Endothelial cell of umbilical vein (primary cell): ENCODE data around the gene MED12L. TPM values are rescaled to one million over a fixed set of nuclear protein-coding genes. Genes with fewer than 3 reads are reported as not detected.

Experiments used
- BruUV-seq: library from RNA; stranded (reverse); fragments of 400-500 nt; replicated peaks from 2 replicates; lab custom pipeline; 2021; lab: Mats Ljungman, UMichigan
- CTCF ChIA-PET: fragments of 300-600, 350-600 bp; sonication (Branson Sonifier 250); formaldehyde crosslinking; loops from one replicate; lab custom pipeline; 2021; ENCODE audit warnings: antibody characterized with exemption, inconsistent platforms; lab: Charles Lee
- POLR2A ChIA-PET: fragments of 300-600, 350-600 bp; sonication (Branson Sonifier 250); formaldehyde crosslinking; loops from one replicate; lab custom pipeline; 2021; ENCODE audit warnings: antibody characterized with exemption, inconsistent platforms; lab: Charles Lee
- DNase-seq: peaks from one replicate; pipeline ENCODE4 v3.0.0-alpha.2; 2011; ENCODE audit warnings: low read depth, low spot score
- FAIRE-seq: peaks from 2 replicates; lab custom pipeline; 2011; peaks lifted over from hg19 to GRCh38; lab: Jason Lieb, UNC
- H2AFZ ChIP-seq: 2 replicates; pipeline ENCODE4 v1.6.0; 2012; ENCODE audit warnings: low read depth, low read length, control low read depth, inconsistent platforms
- H3K27ac ChIP-seq: 2 replicates; pipeline ENCODE4 v1.5.1; 2011; ENCODE audit warnings: low read depth, mild to moderate bottlenecking, control low read depth, low read length, moderate library complexity; ENCODE audit not compliant: insufficient read depth
- H3K27me3 ChIP-seq, 2 experiments: 2 replicates each; pipeline versions ENCODE4 v1.6.0 to v1.6.1; 2011; ENCODE audit warnings: low read length in 2 of 2, mixed read lengths in 1 of 2; ENCODE audit not compliant: control insufficient read depth in 2 of 2, insufficient read depth in 2 of 2
- H3K36me3 ChIP-seq, 2 experiments: 2 replicates in 1 of 2; 3 replicates in 1 of 2; pipeline ENCODE4 v1.5.1; 2011; ENCODE audit warnings: low read length in 2 of 2, mild to moderate bottlenecking in 1 of 2, moderate library complexity in 1 of 2; ENCODE audit not compliant: control insufficient read depth in 2 of 2, insufficient read depth in 2 of 2; ENCODE audit errors: extremely low read depth in 1 of 2
- H3K4me1 ChIP-seq: 3 replicates; pipeline ENCODE4 v1.5.1; 2011; ENCODE audit warnings: mild to moderate bottlenecking, low read length; ENCODE audit not compliant: control insufficient read depth, insufficient read depth; ENCODE audit errors: extremely low read depth
- H3K4me2 ChIP-seq: 2 replicates; pipeline ENCODE4 v1.6.1; 2011; ENCODE audit warnings: low read length, control low read depth, mixed read lengths; ENCODE audit not compliant: insufficient read depth
- H3K4me3 ChIP-seq, 3 experiments: fragments of 200-600 bp in 1 of 3; sonication (generic), shearing (Covaris generic) in 1 of 3; replicated peaks in 1 of 3; 2 replicates each; pipeline ENCODE4 v1.5.1; 2011 to 2016; ENCODE audit warnings: control low read depth in 3 of 3, low read length in 3 of 3, mild to moderate bottlenecking in 2 of 3, inconsistent platforms in 1 of 3, low read depth in 1 of 3, moderate library complexity in 1 of 3; ENCODE audit not compliant: insufficient read depth in 1 of 3
- H3K79me2 ChIP-seq: 2 replicates; pipeline ENCODE4 v1.6.0; 2012; ENCODE audit warnings: low read length, inconsistent platforms; ENCODE audit not compliant: control insufficient read depth, insufficient read depth
- H3K9ac ChIP-seq: replicated peaks from 2 replicates; pipeline ENCODE3; 2011; ENCODE audit warnings: low read length, control low read depth; ENCODE audit not compliant: insufficient read depth; ENCODE audit errors: extremely low read depth
- H3K9me1 ChIP-seq: replicated peaks from 3 replicates; pipeline ENCODE4 v1.6.0; 2011; ENCODE audit warnings: mild to moderate bottlenecking, low read length; ENCODE audit not compliant: control insufficient read depth, insufficient read depth; ENCODE audit errors: extremely low read depth
- H3K9me3 ChIP-seq: replicated peaks from 2 replicates; pipeline ENCODE4 v1.5.1; 2012; ENCODE audit warnings: low read length, inconsistent platforms; ENCODE audit not compliant: control insufficient read depth, insufficient read depth
- H4K20me1 ChIP-seq: replicated peaks from 2 replicates; pipeline ENCODE3; 2011; ENCODE audit warnings: mild to moderate bottlenecking, low read length; ENCODE audit not compliant: control insufficient read depth, insufficient read depth; ENCODE audit errors: extremely low read depth
- CTCF ChIP-seq, 2 donors: IDR thresholded peaks; 1 replicate in 1 of 2; 2 replicates in 1 of 2; pipeline ENCODE4 v1.5.1; 2011; ENCODE audit warnings: low read length in 2 of 2, mild to moderate bottlenecking in 2 of 2, moderate library complexity in 2 of 2, control low read depth in 1 of 2, inconsistent platforms in 1 of 2, low read depth in 1 of 2; ENCODE audit not compliant: insufficient read depth in 1 of 2; ENCODE audit errors: extremely low read depth in 1 of 2
- EZH2 ChIP-seq: IDR thresholded peaks from 2 replicates; pipeline ENCODE4 v1.6.1; 2012; ENCODE audit warnings: borderline replicate concordance, low read depth, mild to moderate bottlenecking, moderate library complexity, low read length, inconsistent platforms; ENCODE audit not compliant: severe bottlenecking
- FOS ChIP-seq: IDR thresholded peaks from 2 replicates; pipeline ENCODE4 v1.6.1; 2011; ENCODE audit warnings: mild to moderate bottlenecking, low read length, moderate library complexity, borderline replicate concordance; ENCODE audit not compliant: insufficient read depth
- GATA2 ChIP-seq: IDR thresholded peaks from 2 replicates; pipeline ENCODE4 v1.7.0; 2011; ENCODE audit warnings: low read depth, mild to moderate bottlenecking, moderate library complexity, mixed read lengths, low read length; ENCODE audit not compliant: insufficient read length, insufficient read depth
- JUN ChIP-seq: IDR thresholded peaks from 2 replicates; pipeline ENCODE4 v1.6.1; 2011; ENCODE audit warnings: borderline replicate concordance, low read depth; ENCODE audit not compliant: insufficient read length, insufficient read depth
- MAX ChIP-seq: IDR thresholded peaks from 2 replicates; pipeline ENCODE4 v1.6.1; 2011; ENCODE audit not compliant: insufficient read depth, insufficient read length
- MYC ChIP-seq: IDR thresholded peaks from one replicate; pipeline ENCODE4 v1.6.1; 2011; ENCODE audit warnings: mild to moderate bottlenecking, low read depth, low read length
- POLR2A ChIP-seq: IDR thresholded peaks from 2 replicates; pipeline ENCODE4 v1.6.1; 2012; ENCODE audit warnings: low read depth, mild to moderate bottlenecking, control low read depth, low read length
- POLR2AphosphoS5 ChIP-seq: IDR thresholded peaks from 2 replicates; pipeline ENCODE4 v1.6.1; 2012; ENCODE audit warnings: low read depth, mild to moderate bottlenecking, control low read depth, low read length, moderate library complexity; ENCODE audit not compliant: insufficient read depth
- dilution Hi-C: fragments of 300-500 bp; cut with MboI; formaldehyde crosslinking; loops from one replicate; pipeline ENCODE4 v1.15.0; 2019; ENCODE audit warnings: low sequenced_read_pairs; ENCODE audit not compliant: extremely low pct_ligation_motif_present
- intact Hi-C: fragments of 100-400 bp; cut with micrococcal nuclease; formaldehyde crosslinking; loops from one replicate; pipeline ENCODE4 v1.10.0; 2022
- polyA plus RNA-seq, 4 experiments: library from polyadenylated mRNA; depleted of rRNA in 3 of 4; stranded (reverse) in 3 of 4; unstranded in 1 of 4; fragments of >200 nt; gene quantifications; 2 replicates each; pipeline versions ENCODE4 v1.2.1 to v1.2.3, GENCODE V29; 2011 to 2012; ENCODE audit warnings: missing spikeins in 1 of 4
- total RNA-seq: library from RNA; stranded (reverse); gene quantifications from 2 replicates; pipeline ENCODE4 v1.2.3, GENCODE V29; 2021

The MED12L gene
- total and polyA plus RNA-seq, 2 donors (not counting 3 experiments of a cell fraction or from before 2014, with no cell fraction given) = 0.03 to 0.27 TPM

- Histone ChIP-seq H3K4me3 (no peak overlapping the region), H3K4me1 (no peaks in the 10 kb centered on the region), H3K4me2 (no peak overlapping the region), H3K27me3 (no peaks in the 10 kb centered on the region), H3K9ac (no peak overlapping the region), H3K36me3 (no peaks in the 10 kb centered on the region), H3K9me1 (no peaks in the 10 kb centered on the region), H3K79me2 (no peaks in the 10 kb centered on the region), H2AFZ (no peak overlapping the region), H3K9me3 (no peaks in the 10 kb centered on the region), H3K27ac (no peak overlapping the region), H4K20me1 (no peaks in the 10 kb centered on the region)
- ChIA-PET POLR2A (no interaction called here), CTCF (no interaction called here)
- DNase-seq = no peak
- TF ChIP-seq JUN (no peak), GATA2 (no peak), MAX (no peak), CTCF (IDR thresholded peaks at IDR 0.05; ENCODE audit: extremely low read depth in 1 of 2, insufficient read depth in 1 of 2, low read depth in 1 of 2, low read length in 2 of 2) (no peak), POLR2A (no peak), MYC (no peak), EZH2 (no peak), POLR2AphosphoS5 (no peak), FOS (no peak)
- FAIRE-seq = no peak
- intact Hi-C loops (no loop called here), dilution Hi-C loops (no loop called here)
- no TSS peak for BruUV-seq
Measured at GRCh38 chr3:151315136-151315535, 229.7 kb downstream of the MED12L start.
